HepG2 (cell line): ENCODE results near the gene CNBD2. TPM values are rescaled to one million over a fixed set of nuclear protein-coding genes. Genes with fewer than 3 reads are reported as not detected.

Experiments
- ATAC-seq: fragments of 200-7000 bp; cut with Tn5 transposase; 3 replicates; pipeline ENCODE4 v1.9.1; 2020; ENCODE audit warnings: mild to moderate bottlenecking, moderate library complexity
- Bru-seq: library from RNA; stranded (reverse); fragments of 400-500 nt; gene quantifications from one replicate; lab custom pipeline; 2021; lab: Mats Ljungman, UMichigan
- BruChase-seq, 2 experiments: library from RNA; stranded (reverse); fragments of 400-500 nt; gene quantifications; one replicate each; lab custom pipeline; 2021; lab: Mats Ljungman, UMichigan
- BruUV-seq: library from RNA; stranded (reverse); fragments of 400-500 nt; replicated peaks from 2 replicates; lab custom pipeline; 2021; lab: Mats Ljungman, UMichigan
- CTCF ChIA-PET: fragments of 300-600 bp; formaldehyde crosslinking; extraction: SDS; loops from one replicate; lab custom pipeline; 2021; ENCODE audit warnings: low total read pairs, inconsistent platforms, low intra/inter-chr PET ratio; lab: Yijun Ruan, JAX
- POLR2A ChIA-PET: fragments of 350-600 bp; sonication (Branson Sonifier 250); formaldehyde crosslinking; loops from one replicate; lab custom pipeline; 2020; ENCODE audit warnings: antibody characterized with exemption, inconsistent platforms; lab: Yijun Ruan, JAX
- DNase-seq: peaks from one replicate; pipeline ENCODE4 v3.0.0-alpha.2; 2015; ENCODE audit warnings: low spot score
- FAIRE-seq: peaks from 3 replicates; lab custom pipeline; 2011; peaks lifted over from hg19 to GRCh38; lab: Jason Lieb, UNC
- H2AFZ ChIP-seq: one replicate; pipeline ENCODE4 v1.6.1; 2011; ENCODE audit warnings: low read length, inconsistent platforms
- H3K27ac ChIP-seq: fragments of 300-600 bp; 3 replicates; pipeline ENCODE4 v1.8.0; 2011; ENCODE audit warnings: mixed run types, mild to moderate bottlenecking, mixed read lengths, low read length, inconsistent platforms; ENCODE audit not compliant: insufficient read depth; ENCODE audit errors: extremely low read length
- H3K27me3 ChIP-seq, 2 experiments: fragments of 200-600 bp in 1 of 2; 2 replicates in 1 of 2; 3 replicates in 1 of 2; pipeline versions ENCODE4 v1.6.0 to v1.8.0; 2011; ENCODE audit warnings: low read length in 2 of 2, mild to moderate bottlenecking in 2 of 2, moderate library complexity in 2 of 2, inconsistent platforms in 1 of 2; ENCODE audit not compliant: insufficient read depth in 2 of 2, control insufficient read depth in 1 of 2
- H3K36me3 ChIP-seq, 2 experiments: fragments of 200-600 bp in 1 of 2; replicated peaks in 1 of 2; 2 replicates in 1 of 2; 3 replicates in 1 of 2; pipeline versions ENCODE4 v1.5.1 to v1.8.0; 2011; ENCODE audit warnings: low read length in 2 of 2, inconsistent platforms in 1 of 2; ENCODE audit not compliant: insufficient read depth in 2 of 2, control insufficient read depth in 1 of 2
- H3K4me1 ChIP-seq: 2 replicates; pipeline ENCODE4 v1.5.1; 2012; ENCODE audit warnings: low read length, inconsistent platforms; ENCODE audit not compliant: insufficient read depth
- H3K4me2 ChIP-seq: 2 replicates; pipeline ENCODE4 v1.6.0; 2011; ENCODE audit warnings: low read depth, low read length, inconsistent platforms
- H3K4me3 ChIP-seq, 3 experiments: fragments of 200-600 bp in 1 of 3; sonication (generic), shearing (Covaris generic) in 1 of 3; replicated peaks in 1 of 3; 2 replicates each; pipeline ENCODE4 v1.5.1; 2011 to 2016; ENCODE audit warnings: low read length in 3 of 3, inconsistent platforms in 2 of 3, low read depth in 2 of 3, mild to moderate bottlenecking in 2 of 3, control low read depth in 1 of 3, mixed read lengths in 1 of 3; ENCODE audit not compliant: insufficient read depth in 1 of 3
- H3K79me2 ChIP-seq: one replicate; pipeline ENCODE4 v1.6.1; 2011; ENCODE audit warnings: low read length, inconsistent platforms; ENCODE audit not compliant: insufficient read depth
- H3K9ac ChIP-seq: 2 replicates; pipeline ENCODE4 v1.6.0; 2011; ENCODE audit warnings: mild to moderate bottlenecking, low read depth, low read length, inconsistent platforms; ENCODE audit not compliant: insufficient read depth
- H3K9me3 ChIP-seq: 2 replicates; pipeline ENCODE4 v1.5.1; 2012; ENCODE audit warnings: mild to moderate bottlenecking, low read length
- H4K20me1 ChIP-seq: 2 replicates; pipeline ENCODE4 v1.6.0; 2011; ENCODE audit warnings: inconsistent platforms, mild to moderate bottlenecking, low read length, moderate library complexity; ENCODE audit not compliant: insufficient read depth
- ADNP ChIP-seq: sonication (generic); formaldehyde crosslinking; IDR thresholded peaks from 2 replicates; pipeline ENCODE4 v1.4.0; 2020; ENCODE audit warnings: missing genetic modification reagents
- KLF6 ChIP-seq: IDR thresholded peaks from 2 replicates; pipeline ENCODE4 v1.8.0; 2016; ENCODE audit warnings: missing biosample characterization, missing genetic modification reagents
- ZNF230 ChIP-seq: sonication (generic); formaldehyde crosslinking; IDR thresholded peaks from 2 replicates; pipeline ENCODE4 v1.4.0; 2020; ENCODE audit warnings: mild to moderate bottlenecking, missing genetic modification reagents
- ZNF431 ChIP-seq: sonication (generic); formaldehyde crosslinking; IDR thresholded peaks from 2 replicates; pipeline ENCODE4 v1.9.0; 2022; ENCODE audit warnings: missing genetic modification reagents, low read depth, mild to moderate bottlenecking, borderline replicate concordance
- WGBS: methylation state at CpG from one replicate; pipeline ENCODE4 v1.1.6; 2017; ENCODE audit warnings: low lambda C conversion rate; 5-methylcytosine and 5-hydroxymethylcytosine counted together
- in situ Hi-C: cut with HindIII; loops from 2 replicates; pipeline ENCODE4 v1.10.0; 2017; ENCODE audit warnings: low pct_unique_long_range_greater_than_20kb; ENCODE audit not compliant: extremely low pct_ligation_motif_present
- intact Hi-C: fragments of 100-400 bp; cut with micrococcal nuclease; formaldehyde crosslinking; loops from one replicate; pipeline ENCODE4 v1.10.0; 2022; ENCODE audit not compliant: unreplicated experiment
- long read RNA-seq, 2 experiments: library from RNA in 1 of 2; library from polyadenylated mRNA in 1 of 2; stranded (forward) in 1 of 2; unstranded in 1 of 2; transcript quantifications; one replicate each; pipeline ENCODE4 v2.0.0, GENCODE V29; 2019 to 2022
- polyA minus RNA-seq, 3 experiments: library from RNA; depleted of rRNA, polyadenylated mRNA; stranded (reverse); fragments of >200 nt; gene quantifications; 2 replicates each; pipeline ENCODE4 v1.2.3, GENCODE V29; 2011; ENCODE audit warnings: low replicate concordance in 1 of 3
- polyA plus RNA-seq, 8 experiments: library from polyadenylated mRNA; depleted of rRNA in 3 of 8; stranded (reverse) in 7 of 8; unstranded in 1 of 8; fragments of >200 nt; fragmentation: Illumina TruSeq in 4 of 8; extraction: Trizol in 4 of 8; gene quantifications; 2 replicates each; pipeline versions ENCODE4 v1.2.1 to v1.2.3, GENCODE V29; 2011 to 2016; ENCODE audit warnings: low read depth in 4 of 8, missing spikeins in 1 of 8, mixed read lengths in 1 of 8; ENCODE audit not compliant: insufficient read depth in 1 of 8
- total RNA-seq, 5 experiments: library from RNA; depleted of rRNA; stranded (reverse); fragments of >200 nt; fragmentation: Illumina TruSeq; extraction: Trizol; gene quantifications; 2 replicates each; pipeline ENCODE4 v1.2.3, GENCODE V29; 2016; ENCODE audit warnings: low read depth in 1 of 5
- TF ChIP-seq, protein P1 (sequence below): sonication (generic); formaldehyde crosslinking; IDR thresholded peaks from 2 replicates; pipeline ENCODE4 v1.5.0; 2020; ENCODE audit warnings: mild to moderate bottlenecking, missing genetic modification reagents, moderate library complexity

CNBD2 gene
- total RNA-seq (2016; rRNA removed; fragmentation: Illumina TruSeq; extraction: Trizol): 12.4 and 13.8 TPM in 2 replicates
- total RNA-seq (2016; cell fraction: cytosol; rRNA removed; fragmentation: Illumina TruSeq; extraction: Trizol; ENCODE audit: low read depth): 12.1 and 21.0 TPM in 2 replicates
- 12.3 and 13.6 TPM in 2 replicates for total RNA-seq (2016; cell fraction: insoluble cytoplasmic fraction; rRNA removed; fragmentation: Illumina TruSeq; extraction: Trizol)
- 17.3 and 23.9 TPM in 2 replicates for total RNA-seq (2016; cell fraction: membrane; rRNA removed; fragmentation: Illumina TruSeq; extraction: Trizol)
- 10.0 and 11.4 TPM in 2 replicates for total RNA-seq (2016; cell fraction: nucleus; rRNA removed; fragmentation: Illumina TruSeq; extraction: Trizol)
- 22.8 and 23.4 TPM in 2 replicates for polyA plus RNA-seq (2011; rRNA removed)
- 21.1 and 24.5 TPM in 2 replicates for polyA plus RNA-seq (2011; cell fraction: cytosol; rRNA removed)
- 18.7 and 23.9 TPM in 2 replicates for polyA plus RNA-seq (2011; cell fraction: nucleus; rRNA removed)
- polyA plus RNA-seq (2012): 12.3 and 14.5 TPM in 2 replicates
- polyA plus RNA-seq (2016; cell fraction: cytosol; fragmentation: Illumina TruSeq; extraction: Trizol; ENCODE audit: low read depth): 19.5 and 24.0 TPM in 2 replicates
- 15.6 and 19.5 TPM in 2 replicates for polyA plus RNA-seq (2016; cell fraction: insoluble cytoplasmic fraction; fragmentation: Illumina TruSeq; extraction: Trizol; ENCODE audit: low read depth)
- 18.5 and 22.3 TPM in 2 replicates for polyA plus RNA-seq (2016; cell fraction: membrane; fragmentation: Illumina TruSeq; extraction: Trizol; ENCODE audit: low read depth)
- polyA plus RNA-seq (2016; cell fraction: nucleus; fragmentation: Illumina TruSeq; extraction: Trizol; ENCODE audit: insufficient read depth, low read depth): 16.4 and 20.6 TPM in 2 replicates
- 2.0 and 5.3 TPM in 2 replicates for polyA minus RNA-seq (2011; rRNA and poly(A)+ RNA removed; ENCODE audit: low replicate concordance)
- 4.2 and 5.2 TPM in 2 replicates for polyA minus RNA-seq (2011; cell fraction: cytosol; rRNA and poly(A)+ RNA removed)
- polyA minus RNA-seq (2011; cell fraction: nucleus; rRNA and poly(A)+ RNA removed): 7.7 and 8.5 TPM in 2 replicates
- percentile 17 among the genes with signal in this experiment for Bru-seq, nascent RNA
- BruChase-seq, experiment 1, labeled RNA remaining after a 6-hour chase: percentile 23 among the genes with signal in this experiment
- percentile 27 among the genes with signal in this experiment for BruChase-seq, experiment 2, labeled RNA remaining after a 2-hour chase
- long read RNA-seq, experiment 1, transcript CNBD2-206 (1 exons, 662 nt): major isoform, 15 of 18 reads
- long read RNA-seq, experiment 1, partial matches to known transcripts: 1 of 18 reads
- long read RNA-seq, experiment 1, other reads (novel, unspliced or antisense): 2 of 18 reads
- long read RNA-seq, experiment 2, transcript CNBD2-206 (1 exons, 662 nt): major isoform, 15 of 16 reads
- long read RNA-seq, experiment 2, partial matches to known transcripts: 1 of 16 reads
- long read RNA-seq, experiment 2, other reads (novel, unspliced or antisense): 0 of 16 reads

DNA sequence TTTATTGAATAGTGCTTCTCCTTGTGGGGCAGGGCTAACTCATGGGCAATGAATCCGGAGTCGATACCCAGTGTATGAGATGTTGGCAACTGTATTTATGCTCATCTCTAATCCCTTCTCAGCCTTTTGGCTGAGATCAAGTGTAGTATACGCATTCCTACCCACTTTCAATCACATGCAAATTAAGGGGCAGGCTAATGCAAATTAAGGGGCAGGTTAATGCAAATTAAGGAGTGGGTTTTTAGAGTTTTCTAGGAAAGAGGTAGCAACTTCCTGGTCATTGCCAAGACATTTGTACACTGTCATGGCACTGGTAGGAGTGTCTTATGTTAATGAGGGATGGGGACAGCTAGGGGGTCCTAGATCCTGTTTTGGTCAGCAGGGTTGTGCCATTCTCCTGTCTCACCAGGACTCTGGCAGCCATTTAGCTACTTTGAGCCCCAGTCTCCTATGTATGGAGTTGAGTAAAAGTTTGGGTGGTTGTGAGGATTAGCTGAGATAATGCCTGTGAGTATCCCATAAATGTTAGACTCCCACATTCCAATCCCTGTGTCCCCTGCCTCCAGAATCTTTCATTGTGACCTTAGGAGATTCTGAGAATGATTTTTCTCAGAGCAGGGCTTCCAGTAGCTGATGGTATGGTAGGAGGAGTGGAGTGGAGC is at the start of gene CNBD2:
TSS of gene CNBD2 (plus strand) at position 612 of the 662 bp plus-strand sequence. CDS start 173 bp downstream, outside the sequence.
- Histone ChIP-seq H3K4me2 (no peak within 1 kb of the TSS), H2AFZ (no peak within 1 kb of the TSS), H3K27me3 (no peaks in the 10 kb centered on the region; a peak in 1 of 5 replicates), H4K20me1 (no peaks in the 10 kb centered on the region), H3K4me1 (no peaks in the 10 kb centered on the region), H3K4me3 (no peak within 1 kb of the TSS), H3K9me3 (peaks cover 6% of the 10 kb centered on the region; the same call in 1 of the 2 replicates), H3K36me3 (no peaks in the 10 kb centered on the region)
- WGBS: 70% methylated on average over 3 of the region's 3 CpGs
- in situ Hi-C loops: no loop called here
- no peak for FAIRE-seq
- BruUV-seq: no TSS peak
- intact Hi-C loops: no loop called here
- POLR2A ChIA-PET: interaction anchor here (1.1 kb wide), 1 partner anchor 14 kb away, joined by 4 read pairs; the partner anchor contains the start of gene SCAND1
- no peak for ATAC-seq
- no peak for TF ChIP-seq KLF6
- no peak for TF ChIP-seq ADNP (CRISPR knock-in tag)
- TF ChIP-seq ZNF230 (CRISPR knock-in tag): no peak
- TF ChIP-seq ZNF431 (CRISPR knock-in tag): no peak
- TF ChIP-seq, protein P1, sequence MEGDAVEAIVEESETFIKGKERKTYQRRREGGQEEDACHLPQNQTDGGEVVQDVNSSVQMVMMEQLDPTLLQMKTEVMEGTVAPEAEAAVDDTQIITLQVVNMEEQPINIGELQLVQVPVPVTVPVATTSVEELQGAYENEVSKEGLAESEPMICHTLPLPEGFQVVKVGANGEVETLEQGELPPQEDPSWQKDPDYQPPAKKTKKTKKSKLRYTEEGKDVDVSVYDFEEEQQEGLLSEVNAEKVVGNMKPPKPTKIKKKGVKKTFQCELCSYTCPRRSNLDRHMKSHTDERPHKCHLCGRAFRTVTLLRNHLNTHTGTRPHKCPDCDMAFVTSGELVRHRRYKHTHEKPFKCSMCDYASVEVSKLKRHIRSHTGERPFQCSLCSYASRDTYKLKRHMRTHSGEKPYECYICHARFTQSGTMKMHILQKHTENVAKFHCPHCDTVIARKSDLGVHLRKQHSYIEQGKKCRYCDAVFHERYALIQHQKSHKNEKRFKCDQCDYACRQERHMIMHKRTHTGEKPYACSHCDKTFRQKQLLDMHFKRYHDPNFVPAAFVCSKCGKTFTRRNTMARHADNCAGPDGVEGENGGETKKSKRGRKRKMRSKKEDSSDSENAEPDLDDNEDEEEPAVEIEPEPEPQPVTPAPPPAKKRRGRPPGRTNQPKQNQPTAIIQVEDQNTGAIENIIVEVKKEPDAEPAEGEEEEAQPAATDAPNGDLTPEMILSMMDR (CRISPR knock-in tag): no peak
- TF ChIP-seq, all 625 proteins: peak for 0
- no peaks in the 10 kb centered on the region for H3K79me2 ChIP-seq
- H3K27ac ChIP-seq: no peak within 1 kb of the TSS
- DNase-seq: no peak
- CTCF ChIA-PET: no interaction called here
- no peak within 1 kb of the TSS for H3K9ac ChIP-seq
